Neural crest cell (in vitro differentiated cells): Measurements from ENCODE around the gene PIGW. TPM values are rescaled to one million over a fixed set of nuclear protein-coding genes. Genes with fewer than 3 reads are reported as not detected.

Experiments used
- DNase-seq: peaks from one replicate; pipeline ENCODE4 v3.0.0; 2021; ENCODE audit warnings: low read depth, mixed read lengths, low spot score
- H3K27ac Mint-ChIP-seq: one replicate; pipeline ENCODE4 v1.8.0; 2021; ENCODE audit warnings: mild to moderate bottlenecking, mixed read lengths; ENCODE audit not compliant: unreplicated experiment
- H3K27me3 Mint-ChIP-seq: 2 replicates; pipeline ENCODE4 v1.8.0; 2021; ENCODE audit warnings: low read depth, mild to moderate bottlenecking, mixed read lengths
- H3K36me3 Mint-ChIP-seq: 2 replicates; pipeline ENCODE4 v1.8.0; 2021; ENCODE audit warnings: low read depth, mild to moderate bottlenecking, mixed read lengths
- H3K4me1 Mint-ChIP-seq: 2 replicates; pipeline ENCODE4 v1.8.0; 2021; ENCODE audit warnings: mixed read lengths
- H3K4me3 Mint-ChIP-seq: one replicate; pipeline ENCODE4 v1.8.0; 2021; ENCODE audit warnings: mild to moderate bottlenecking, mixed read lengths
- H3K9me3 Mint-ChIP-seq: 2 replicates; pipeline ENCODE4 v1.8.0; 2021; ENCODE audit warnings: mixed read lengths
- CTCF ChIP-seq: fragments of 200-600 bp; sonication (generic); conservative IDR thresholded peaks from 2 replicates; pipeline ENCODE4 v1.5.0; 2021; ENCODE audit warnings: antibody characterized with exemption, mild to moderate bottlenecking
- total RNA-seq: library from RNA; stranded (reverse); gene quantifications from 2 replicates; pipeline ENCODE4 v1.2.1, GENCODE V29; 2021

PIGW gene
- total RNA-seq, 1 donor from 2014 or later: 20.8 TPM

DNA sequence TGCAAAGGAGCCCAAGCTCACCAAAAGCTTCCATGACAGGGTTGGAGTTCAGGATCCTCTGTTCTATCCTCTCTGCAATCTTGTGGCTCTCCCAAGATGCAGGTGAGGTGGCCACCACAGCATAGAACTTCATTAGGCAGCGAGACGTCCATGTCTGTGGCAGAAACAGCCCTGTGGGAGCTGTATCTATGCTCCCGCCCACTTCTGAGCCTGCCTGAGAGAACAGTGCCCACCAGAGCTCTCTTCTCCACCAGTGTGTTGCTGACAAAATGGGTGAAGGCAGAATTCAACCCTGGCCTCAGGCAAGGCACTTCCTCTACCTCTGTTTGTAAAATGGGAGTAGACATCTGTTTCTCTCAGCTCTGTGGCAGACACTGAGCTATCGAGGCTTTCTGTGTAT is 18.9 kb upstream of the PIGW start:
- H3K36me3 Mint-ChIP-seq: peaks cover 3% of the 10 kb centered on the region
- DNase-seq: no peak
- H3K27ac Mint-ChIP-seq: no peak overlapping the region

DNA sequence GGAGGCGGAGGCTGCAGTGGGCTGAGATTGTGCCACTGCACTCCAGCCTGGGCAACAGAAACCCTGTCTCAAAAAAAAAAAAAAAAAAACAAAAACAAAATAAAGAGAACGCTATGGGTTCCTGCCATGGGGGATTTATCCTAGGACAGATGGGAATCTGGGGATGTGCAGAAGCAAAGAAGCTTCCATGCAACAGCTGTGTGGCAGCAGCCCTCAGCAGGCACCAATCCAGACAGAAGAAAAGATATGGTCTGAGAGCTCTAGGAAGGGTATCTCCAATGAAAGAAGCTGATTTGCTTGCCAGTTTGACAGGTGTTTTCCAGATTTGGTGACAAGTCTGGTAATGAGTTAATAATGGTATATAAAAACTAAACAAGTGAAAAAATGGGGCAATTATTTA is 11.7 kb upstream of the PIGW start:
- Mint-ChIP-seq H3K9me3 (no peaks in the 10 kb centered on the region), H3K36me3 (peaks cover 13% of the 10 kb centered on the region), H3K27ac (no peak overlapping the region), H3K4me3 (no peak overlapping the region), H3K27me3 (no peaks in the 10 kb centered on the region), H3K4me1 (no peaks in the 10 kb centered on the region)
- no peak for DNase-seq
- TF ChIP-seq CTCF: no peak

More for the DNA sequence above, 18.9 kb upstream of the PIGW start:
- Mint-ChIP-seq H3K27me3 (no peaks in the 10 kb centered on the region), H3K9me3 (no peaks in the 10 kb centered on the region), H3K4me3 (no peak overlapping the region), H3K4me1 (no peaks in the 10 kb centered on the region)
- no peak for TF ChIP-seq CTCF

GRCh38 chr17:36524428-36524876 is 10.3 kb upstream of the PIGW start:
- no peaks in the 10 kb centered on the region for H3K4me1 Mint-ChIP-seq
- TF ChIP-seq CTCF: no peak
- H3K4me3 Mint-ChIP-seq: no peak overlapping the region
- peaks cover 13% of the 10 kb centered on the region for H3K36me3 Mint-ChIP-seq
- DNase-seq: no peak
- no peaks in the 10 kb centered on the region for H3K9me3 Mint-ChIP-seq
- no peak overlapping the region for H3K27ac Mint-ChIP-seq
- H3K27me3 Mint-ChIP-seq: no peaks in the 10 kb centered on the region

GRCh38 chr17:36525113-36525512 is 9.7 kb upstream of the PIGW start:
- no peak for DNase-seq
- Mint-ChIP-seq H3K4me3 (no peak overlapping the region), H3K27me3 (no peaks in the 10 kb centered on the region), H3K9me3 (no peaks in the 10 kb centered on the region), H3K4me1 (no peaks in the 10 kb centered on the region), H3K27ac (no peak overlapping the region), H3K36me3 (peaks cover 13% of the 10 kb centered on the region)
- TF ChIP-seq CTCF: no peak

GRCh38 chr17:36525888-36526287 is 8.9 kb upstream of the PIGW start:
- Mint-ChIP-seq H3K27me3 (no peaks in the 10 kb centered on the region), H3K36me3 (peaks cover 13% of the 10 kb centered on the region), H3K27ac (no peak overlapping the region), H3K4me3 (no peak overlapping the region), H3K9me3 (no peaks in the 10 kb centered on the region), H3K4me1 (no peaks in the 10 kb centered on the region)
- TF ChIP-seq CTCF: no peak
- no peak for DNase-seq
